Measurements from ENCODE around the gene ANKRD52. TPM values are rescaled to one million over a fixed set of nuclear protein-coding genes. Genes with fewer than 3 reads are reported as not detected.
A peak's percentile ranks its signal among the peaks of the same experiment; 100 is the strongest.

ANKRD52 gene
- total RNA-seq, 1 experiment from 2014 or later: 56.6 TPM

GRCh38 chr12:56192582-56192981 is 65.6 kb downstream of the ANKRD52 start (continued):
- TF ChIP-seq ZBTB33 (IDR thresholded peaks at IDR 0.05; ENCODE audit: extremely low read depth, insufficient replicate concordance, low read length) (no peak), SIN3A (IDR thresholded peaks at IDR 0.05; ENCODE audit: low read depth) (no peak)

GRCh38 chr12:56190695-56191155 is 67.5 kb downstream of the ANKRD52 start:
- H3K27me3 ChIP-seq (ENCODE audit: insufficient read depth, low read length): no peaks in the 10 kb centered on the region
- intact Hi-C loops (cut with micrococcal nuclease): loop anchor here (5.0 kb wide), 2 partner anchors 382 to 402 kb away; no protein-coding TSS in a partner anchor
- peak overlapping the region; percentile 75 to 86 for H3K4me3 ChIP-seq (replicated peaks in 1 of 2; ENCODE audit: low read depth in 1 of 2, low read length in 2 of 2)
- no peak for DNase-seq (ENCODE audit: low read depth, low spot score)
- peak overlapping the region; percentile 84 for H3K27ac ChIP-seq (ENCODE audit: low read depth, low read length)
- peaks cover 4 to 10% of the 10 kb centered on the region in 2 experiments; a peak in 3 of 4 replicates for H3K36me3 ChIP-seq (ENCODE audit: control insufficient read depth in 1 of 2, insufficient read depth in 2 of 2, low read length in 2 of 2)
- CTCF ChIA-PET: interaction anchor here (0.6 to 3.3 kb wide), 6 partner anchors 16 to 273 kb away, joined by 3 to 24 read pairs (median 10); partner anchors contain the start of genes ANKRD52, ESYT1 and RNF41
- POLR2A ChIA-PET: interaction anchor here (0.7 to 2.7 kb wide), 6 partner anchors 9 to 1863 kb away, joined by 3 to 15 read pairs (median 4); partner anchors contain the start of genes RNF41 and ZC3H10
- H4K20me1 ChIP-seq (ENCODE audit: insufficient read depth): no peaks in the 10 kb centered on the region
- H2AFZ ChIP-seq (ENCODE audit: low read depth, low read length, poor library complexity, severe bottlenecking): peak overlapping the region; percentile 86
- no peaks in the 10 kb centered on the region for H3K9me2 ChIP-seq (ENCODE audit: insufficient read depth)
- peak overlapping the region; percentile 70 for H3K9ac ChIP-seq (ENCODE audit: low read length)
- no TSS peak for BruUV-seq (replicated peaks)
- RAD21 ChIA-PET (ENCODE audit: low non-redundant PET in 1 of 2, low total read pairs in 2 of 2, uncharacterized antibody in 2 of 2, unreplicated experiment in 2 of 2): interaction anchor here (0.7 to 0.9 kb wide), 3 partner anchors 18 to 170 kb away, joined by 4 to 6 read pairs (median 6); no protein-coding TSS in a partner anchor
- peak overlapping the region; percentile 84 for H3K4me2 ChIP-seq (ENCODE audit: low read length)
- peaks cover 31% of the 10 kb centered on the region for H3K79me2 ChIP-seq (ENCODE audit: insufficient read depth, low read length)
- no peaks in the 10 kb centered on the region for H3K9me3 ChIP-seq (ENCODE audit: control insufficient read depth in 1 of 2, insufficient read depth in 1 of 2, low read depth in 1 of 2, low read length in 2 of 2)
- ATAC-seq: no peak
- H3K4me1 ChIP-seq (ENCODE audit: control insufficient read depth in 1 of 2, insufficient read depth in 2 of 2, low read length in 2 of 2): peaks cover 17 to 27% of the 10 kb centered on the region in 2 experiments
- TF ChIP-seq POLR2AphosphoS5 (IDR thresholded peaks at IDR 0.05; ENCODE audit: low read depth, low read length) (no peak), MAX (IDR thresholded peaks at IDR 0.05) (peak; percentile 69)

All from HCT116 (cell line).